WTC11 (cell line): Measurements from ENCODE around the gene TBRG4. TPM values are rescaled to one million over a fixed set of nuclear protein-coding genes. Genes with fewer than 3 reads are reported as not detected.

Source experiments
- ATAC-seq: fragments of 200-7000 bp; cut with Tn5 transposase; 2 replicates; pipeline ENCODE4 v1.10.0; 2021; ENCODE audit warnings: mild to moderate bottlenecking, moderate library complexity
- CTCF ChIA-PET: fragments of 300-600 bp; sonication (Branson Sonifier 250); formaldehyde crosslinking; loops from one replicate; lab custom pipeline; 2021; ENCODE audit warnings: antibody characterized with exemption; lab: Charles Lee
- POLR2A ChIA-PET: fragments of 350-600 bp; sonication (Branson Sonifier 250); formaldehyde crosslinking; loops from one replicate; lab custom pipeline; 2021; ENCODE audit warnings: antibody characterized with exemption; lab: Charles Lee
- DNase-seq: peaks from one replicate; pipeline ENCODE4 v3.0.0; 2021; ENCODE audit warnings: low spot score
- H3K27ac Mint-ChIP-seq: 2 replicates; pipeline ENCODE4 v1.8.0; 2021; ENCODE audit warnings: mixed read lengths
- H3K27me3 Mint-ChIP-seq: 2 replicates; pipeline ENCODE4 v1.8.0; 2021; ENCODE audit warnings: low read depth, mild to moderate bottlenecking, moderate library complexity, mixed read lengths
- H3K36me3 Mint-ChIP-seq: 2 replicates; pipeline ENCODE4 v1.8.0; 2021; ENCODE audit warnings: mixed read lengths
- H3K4me1 Mint-ChIP-seq: 2 replicates; pipeline ENCODE4 v1.8.0; 2022; ENCODE audit warnings: mixed read lengths
- H3K4me3 Mint-ChIP-seq: 2 replicates; pipeline ENCODE4 v1.8.0; 2021; ENCODE audit warnings: mild to moderate bottlenecking, moderate library complexity, mixed read lengths
- H3K9me3 Mint-ChIP-seq: 2 replicates; pipeline ENCODE4 v1.8.0; 2021; ENCODE audit warnings: mixed read lengths
- AFF4 ChIP-seq: sonication (generic); formaldehyde crosslinking; IDR thresholded peaks from 2 replicates; pipeline ENCODE4 v1.8.1; 2023; ENCODE audit warnings: mild to moderate bottlenecking, missing genetic modification reagents, borderline replicate concordance
- AR ChIP-seq: fragments of 250-450 bp; sonication (Bioruptor Pico); IDR thresholded peaks from 2 replicates; pipeline ENCODE4 v1.9.0; 2021; ENCODE audit warnings: mild to moderate bottlenecking
- CTCF ChIP-seq: fragments of 200-600 bp; IDR thresholded peaks from 2 replicates; pipeline ENCODE4 v1.8.0; 2022; ENCODE audit warnings: antibody characterized with exemption
- ELF4 ChIP-seq: sonication (generic); formaldehyde crosslinking; IDR thresholded peaks from 2 replicates; pipeline ENCODE4 v1.8.1; 2022; ENCODE audit warnings: low read depth, mild to moderate bottlenecking, moderate library complexity, missing genetic modification reagents
- EMX1 ChIP-seq: fragments of 250-450 bp; sonication (Bioruptor Pico); IDR thresholded peaks from 2 replicates; pipeline ENCODE4 v1.8.0; 2021; ENCODE audit warnings: mild to moderate bottlenecking
- GRHL2 ChIP-seq: fragments of 250-450 bp; sonication (Bioruptor Pico); IDR thresholded peaks from 2 replicates; pipeline ENCODE4 v1.8.0; 2022; ENCODE audit warnings: mild to moderate bottlenecking, moderate library complexity; ENCODE audit not compliant: insufficient replicate concordance, severe bottlenecking
- HMGA2 ChIP-seq: fragments of 250-450 bp; sonication (Bioruptor Pico); IDR thresholded peaks from 2 replicates; pipeline ENCODE4 v1.4.0; 2021; ENCODE audit warnings: mild to moderate bottlenecking, moderate library complexity
- IRF2 ChIP-seq: sonication (generic); formaldehyde crosslinking; IDR thresholded peaks from 2 replicates; pipeline ENCODE4 v1.8.0; 2022; ENCODE audit warnings: low read depth, missing genetic modification reagents, borderline replicate concordance
- JUN ChIP-seq: sonication (generic); formaldehyde crosslinking; IDR thresholded peaks from 2 replicates; pipeline ENCODE4 v1.8.0; 2023; ENCODE audit warnings: mild to moderate bottlenecking, missing genetic modification reagents
- MYBL2 ChIP-seq: sonication (generic); formaldehyde crosslinking; IDR thresholded peaks from 2 replicates; pipeline ENCODE4 v1.8.1; 2023; ENCODE audit warnings: mild to moderate bottlenecking, moderate library complexity, missing genetic modification reagents
- NR2C2 ChIP-seq: sonication (generic); formaldehyde crosslinking; IDR thresholded peaks from 2 replicates; pipeline ENCODE4 v1.8.0; 2022; ENCODE audit warnings: mild to moderate bottlenecking, missing genetic modification reagents
- PRDM15 ChIP-seq: sonication (generic); formaldehyde crosslinking; IDR thresholded peaks from 2 replicates; pipeline ENCODE4 v1.8.0; 2022; ENCODE audit warnings: missing genetic modification reagents
- RORB ChIP-seq: fragments of 250-450 bp; sonication (Bioruptor Pico); IDR thresholded peaks from 2 replicates; pipeline ENCODE4 v1.9.0; 2021; ENCODE audit warnings: mild to moderate bottlenecking
- SP1 ChIP-seq: sonication (generic); formaldehyde crosslinking; conservative IDR thresholded peaks from 2 replicates; pipeline ENCODE4 v1.8.1; 2022; ENCODE audit warnings: missing genetic modification reagents
- ZMAT4 ChIP-seq: fragments of 250-450 bp; sonication (Bioruptor Pico); IDR thresholded peaks from 2 replicates; pipeline ENCODE4 v1.9.0; 2021; ENCODE audit warnings: mild to moderate bottlenecking
- ZNF416 ChIP-seq: fragments of 250-450 bp; sonication (Bioruptor Pico); IDR thresholded peaks from 2 replicates; pipeline ENCODE4 v1.9.0; 2021; ENCODE audit warnings: mild to moderate bottlenecking, inconsistent platforms
- ZNF532 ChIP-seq: fragments of 250-450 bp; sonication (Bioruptor Pico); IDR thresholded peaks from 2 replicates; pipeline ENCODE4 v1.9.0; 2021; ENCODE audit warnings: mild to moderate bottlenecking, borderline replicate concordance
- total RNA-seq: library from RNA; stranded (reverse); gene quantifications from 3 replicates; pipeline ENCODE4 v1.2.3, GENCODE V29; 2021

TBRG4 gene
- total RNA-seq, 1 experiment from 2014 or later: 167 TPM

- TF ChIP-seq ZNF416 (CRISPR knock-in tag) (no peak), IRF2 (CRISPR knock-in tag) (no peak), ELF4 (CRISPR knock-in tag) (no peak)
These were observed 37.5 kb downstream of the TBRG4 start (continued) for GRCh38 chr7:45073786-45074527.

GRCh38 chr7:45073031-45073785 lies 38.3 kb downstream of the TBRG4 start:
- ChIA-PET POLR2A (no interaction called here), CTCF (interaction anchor here (0.6 to 5.1 kb wide), 4 partner anchors 63 to 191 kb away, joined by 4 to 35 read pairs (median 6); no protein-coding TSS in a partner anchor)
- Mint-ChIP-seq H3K9me3 (no peaks in the 10 kb centered on the region), H3K27ac (peak overlapping the region; percentile 74; the same call in 1 of the 2 replicates), H3K27me3 (no peaks in the 10 kb centered on the region), H3K4me3 (no peak overlapping the region), H3K4me1 (no peaks in the 10 kb centered on the region), H3K36me3 (peaks cover 12% of the 10 kb centered on the region)
- ATAC-seq: peak; percentile 38
- DNase-seq: no peak
- TF ChIP-seq AR (CRISPR knock-in tag) (no peak), RORB (no peak), SP1 (CRISPR knock-in tag) (no peak), ZNF532 (CRISPR knock-in tag) (no peak), NR2C2 (CRISPR knock-in tag) (no peak), AFF4 (CRISPR knock-in tag) (no peak), GRHL2 (no peak), HMGA2 (CRISPR knock-in tag) (no peak), JUN (CRISPR knock-in tag) (no peak), EMX1 (no peak), ZMAT4 (CRISPR knock-in tag) (no peak), MYBL2 (CRISPR knock-in tag) (no peak), PRDM15 (CRISPR knock-in tag) (no peak), CTCF (no peak)
